ENCODE measurements around the gene TSG101.

The TSG101 gene, protein sequence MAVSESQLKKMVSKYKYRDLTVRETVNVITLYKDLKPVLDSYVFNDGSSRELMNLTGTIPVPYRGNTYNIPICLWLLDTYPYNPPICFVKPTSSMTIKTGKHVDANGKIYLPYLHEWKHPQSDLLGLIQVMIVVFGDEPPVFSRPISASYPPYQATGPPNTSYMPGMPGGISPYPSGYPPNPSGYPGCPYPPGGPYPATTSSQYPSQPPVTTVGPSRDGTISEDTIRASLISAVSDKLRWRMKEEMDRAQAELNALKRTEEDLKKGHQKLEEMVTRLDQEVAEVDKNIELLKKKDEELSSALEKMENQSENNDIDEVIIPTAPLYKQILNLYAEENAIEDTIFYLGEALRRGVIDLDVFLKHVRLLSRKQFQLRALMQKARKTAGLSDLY

DNA sequence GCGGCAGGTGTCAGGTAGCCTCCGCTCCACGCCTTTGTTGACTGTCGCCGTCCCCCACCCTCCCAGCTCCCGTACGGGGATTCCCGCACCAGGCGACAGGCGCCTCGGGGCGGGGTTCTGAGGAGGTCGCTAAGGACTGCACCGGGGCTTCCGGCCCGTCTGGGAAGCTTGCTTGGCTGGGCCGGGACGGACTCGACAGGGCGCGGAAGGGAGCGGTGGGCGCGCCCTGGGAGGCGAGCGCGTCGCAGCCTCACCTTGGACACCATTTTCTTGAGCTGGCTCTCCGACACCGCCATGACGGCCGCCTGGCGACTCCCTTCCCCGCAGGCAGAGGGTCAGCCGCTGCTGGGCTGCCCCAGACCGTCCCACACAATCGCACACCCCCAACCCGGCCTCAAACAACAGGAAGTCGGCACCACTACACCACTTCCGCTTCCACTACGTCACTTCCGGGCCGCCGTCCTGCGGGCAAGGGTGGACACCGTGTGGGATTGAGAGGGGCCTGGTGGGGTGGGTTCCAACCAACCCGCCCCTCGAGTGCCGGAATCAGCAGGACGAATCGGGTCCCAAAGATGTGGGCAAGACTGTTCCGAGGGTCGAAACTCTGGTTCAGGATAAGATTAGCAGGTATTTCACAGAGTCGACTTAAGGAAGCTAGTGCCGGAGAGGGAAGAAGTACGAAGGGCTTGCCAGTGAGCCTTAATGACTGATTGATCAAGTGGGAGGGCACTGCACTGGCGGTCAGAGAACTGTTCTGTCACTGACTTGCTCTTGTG, at the start of gene TSG101:
TSS of gene TSG101 (minus strand) at position 422 of the 776 bp plus-strand sequence. CDS start at position 296, 126 bp downstream.
- DNase-seq = peak; percentile 84 to 98 (median 95)
- intact Hi-C loops (cut with DNase I) = loop anchor here (2.0 to 10.0 kb wide), 3 partner anchors 132 to 204 kb away; partner anchors contain the start of genes GTF2H1, HPS5 and LDHA

DNA sequence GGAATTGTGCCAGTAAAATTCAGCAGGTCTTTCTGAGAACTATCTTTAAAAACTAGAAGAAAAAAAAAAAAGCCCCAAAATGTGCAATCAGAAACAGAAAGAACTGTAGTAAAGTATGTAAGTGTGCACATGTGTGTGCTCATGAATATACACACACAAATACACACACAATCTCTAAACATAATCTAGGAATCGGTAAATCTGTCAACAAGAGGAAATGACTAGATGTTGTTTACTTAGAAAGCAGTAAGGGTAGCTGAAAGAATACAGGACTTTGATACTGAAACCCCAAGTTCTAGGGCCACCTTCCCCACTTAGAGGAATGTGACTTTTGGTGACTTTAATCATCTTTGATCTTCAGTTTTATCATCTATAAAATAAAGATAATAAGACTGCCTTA, 48.6 kb upstream of the TSG101 start:
- DNase-seq = no peak
- intact Hi-C loops (cut with DNase I) = no loop called here

DNA sequence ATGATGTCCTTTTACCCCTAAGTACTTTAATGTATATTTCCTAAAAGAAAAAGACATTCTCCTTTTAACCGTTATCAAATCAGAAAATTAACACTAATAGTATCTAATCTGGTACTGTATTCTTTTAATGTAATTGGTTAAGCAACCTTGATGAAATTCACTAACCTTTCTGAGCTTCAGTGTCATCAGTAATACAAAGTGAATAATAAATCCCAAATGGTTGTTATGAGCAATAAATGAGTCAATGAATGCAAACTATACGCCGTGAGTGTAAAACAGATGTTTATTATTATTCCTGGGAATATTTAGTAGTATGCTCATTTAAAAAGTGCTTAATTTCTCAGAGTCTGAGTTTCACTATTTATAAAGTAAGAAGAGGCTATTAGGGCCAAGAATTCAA, 40.3 kb upstream of the TSG101 start:
- intact Hi-C loops (cut with DNase I) = no loop called here
- no peak for DNase-seq

DNA sequence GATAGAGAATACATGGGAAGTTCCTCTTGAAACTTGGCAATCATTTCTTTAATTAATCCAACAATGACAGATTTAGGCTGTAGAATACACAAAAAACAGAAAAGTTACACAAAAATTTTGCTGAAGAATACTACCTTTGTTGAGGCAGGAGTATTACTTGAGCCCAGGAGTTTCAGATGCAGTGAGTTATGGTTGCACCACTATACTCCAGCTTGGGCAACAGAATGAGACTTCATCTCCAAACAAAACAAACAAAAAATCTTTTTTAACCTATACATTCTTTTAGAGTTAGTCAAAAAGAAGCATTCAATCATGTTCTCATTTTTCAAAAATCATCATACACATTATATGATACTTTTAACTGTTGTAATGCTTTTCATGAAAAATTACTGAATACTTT, 39.7 kb upstream of the TSG101 start:
- DNase-seq = no peak
- intact Hi-C loops (cut with DNase I) = no loop called here

DNA sequence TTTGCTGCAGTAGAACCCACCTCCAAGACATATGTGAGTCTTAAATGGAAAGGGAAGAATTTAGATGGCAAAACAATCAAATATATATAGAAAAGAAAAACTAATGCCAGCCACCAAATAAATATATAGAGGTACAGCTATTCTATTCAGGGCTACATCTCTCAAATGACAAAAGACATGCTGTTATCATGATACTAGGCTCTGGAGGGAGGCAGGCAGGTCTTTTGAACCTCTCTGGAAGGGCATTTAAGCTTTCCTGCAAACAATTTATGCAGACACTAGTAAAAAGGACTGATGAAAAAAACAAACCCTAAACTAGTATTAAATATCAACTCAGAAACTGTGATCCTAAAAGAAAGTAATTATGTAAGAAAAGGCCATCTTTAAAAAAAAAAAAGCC, 37.4 kb upstream of the TSG101 start:
- no peak for DNase-seq
- intact Hi-C loops (cut with DNase I) = no loop called here

DNA sequence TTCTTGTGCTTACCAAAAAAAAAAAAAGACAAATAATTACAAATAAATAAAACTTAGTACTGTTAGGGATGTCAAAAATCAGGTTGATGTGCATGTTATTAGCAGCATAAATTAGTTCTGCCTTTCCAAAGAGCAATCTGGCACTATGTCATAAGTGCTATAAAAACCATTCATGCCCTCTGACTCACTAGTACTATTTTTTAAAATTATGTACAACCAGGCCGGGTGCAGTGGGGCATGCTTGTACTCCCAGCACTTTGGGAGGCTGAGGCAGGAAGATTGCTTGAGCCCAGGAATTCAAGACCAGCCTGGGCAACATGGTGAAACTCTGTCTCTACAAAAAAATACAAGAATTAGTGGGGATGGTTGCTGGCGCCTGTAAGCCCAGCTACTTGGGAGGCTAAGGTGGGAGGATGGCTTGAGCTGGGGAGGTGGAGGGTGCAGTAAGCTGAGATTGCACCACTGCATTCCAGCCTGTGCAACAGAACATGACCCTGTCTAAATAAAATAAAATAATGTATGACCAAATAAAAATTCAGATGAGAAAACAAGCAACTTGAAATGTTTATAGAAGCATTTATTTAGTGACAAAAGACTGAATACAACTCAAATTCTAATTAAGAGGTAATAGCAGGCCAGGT, 36.5 kb upstream of the TSG101 start:
- intact Hi-C loops (cut with DNase I) = no loop called here
- no peak for DNase-seq

DNA sequence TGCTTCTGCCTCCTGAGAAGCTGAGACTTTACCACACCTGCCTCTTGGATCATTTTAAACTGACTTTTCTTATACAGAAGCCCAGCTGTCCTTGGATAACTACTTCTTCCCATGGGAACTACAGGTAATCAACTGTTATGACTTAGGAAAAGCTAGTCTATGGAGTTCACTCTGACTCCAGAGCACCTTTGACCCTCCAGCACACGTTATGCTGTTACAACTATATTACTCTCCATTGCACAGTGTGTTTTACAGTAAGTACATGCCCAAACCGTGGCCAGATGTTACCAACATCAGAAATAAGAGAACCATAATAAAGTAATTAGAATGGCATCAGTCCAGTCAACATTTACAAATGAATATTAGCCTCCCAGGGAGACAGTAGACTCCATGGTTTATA, 21.3 kb upstream of the TSG101 start:
- intact Hi-C loops (cut with DNase I) = no loop called here
- no peak for DNase-seq

DNA sequence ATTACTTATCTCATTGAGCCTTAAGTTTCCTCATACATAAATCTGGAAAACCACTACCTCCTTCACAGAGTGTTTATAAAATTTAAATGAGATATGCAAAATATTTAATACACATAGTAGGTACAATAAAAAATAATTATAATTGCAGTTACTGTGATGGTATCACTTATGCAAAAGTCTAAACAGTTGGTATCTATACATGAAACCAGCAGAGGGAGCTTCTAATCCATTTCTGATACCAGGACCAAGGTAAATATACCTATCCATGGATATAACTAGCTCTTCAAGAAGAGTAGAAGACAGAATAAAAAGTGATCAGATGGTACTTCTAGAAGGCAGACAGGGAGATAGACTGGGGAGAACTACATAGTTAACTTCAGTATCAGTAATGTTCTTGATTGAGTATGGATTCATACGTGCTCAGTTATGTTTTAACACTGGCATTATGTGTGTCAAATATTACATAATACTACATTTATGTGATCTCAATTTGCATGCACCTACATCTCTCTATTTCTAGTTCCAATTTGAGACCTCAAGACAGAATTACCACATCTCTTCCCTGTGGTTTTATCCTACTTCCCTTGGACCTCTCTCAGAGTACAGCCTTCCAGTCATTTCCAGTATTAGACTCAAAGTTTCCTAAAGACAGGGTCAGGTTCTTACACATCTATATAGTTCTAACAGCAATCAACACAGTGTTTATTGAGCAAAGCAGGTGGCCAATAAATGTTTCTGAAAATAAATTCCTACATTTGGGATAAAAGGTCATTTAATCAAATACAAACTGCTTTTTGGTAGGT, 13.7 kb upstream of the TSG101 start:
- no peak for DNase-seq

DNA sequence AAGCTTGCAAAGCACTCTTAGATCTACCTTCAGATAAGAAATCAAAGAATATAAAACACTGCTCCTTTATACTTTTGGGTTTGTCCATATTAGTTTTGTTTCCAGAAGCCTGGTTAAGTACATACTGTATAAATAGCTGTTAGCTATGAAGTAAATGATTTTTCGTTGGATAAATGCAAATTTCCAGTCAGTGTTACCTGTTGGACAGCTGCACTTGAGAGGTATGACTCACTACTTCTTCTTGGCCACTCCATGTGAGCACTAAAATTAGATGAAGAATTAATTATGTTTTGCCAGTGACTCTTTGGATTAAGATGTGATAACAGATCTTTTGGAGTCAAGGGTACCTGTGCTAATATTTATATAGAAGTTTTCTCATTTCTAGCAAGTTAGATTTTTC, 9.5 kb upstream of the TSG101 start:
- DNase-seq = no peak
- intact Hi-C loops (cut with DNase I) = no loop called here

More for the DNA sequence above, 13.7 kb upstream of the TSG101 start:
- intact Hi-C loops (cut with DNase I) = no loop called here

DNA sequence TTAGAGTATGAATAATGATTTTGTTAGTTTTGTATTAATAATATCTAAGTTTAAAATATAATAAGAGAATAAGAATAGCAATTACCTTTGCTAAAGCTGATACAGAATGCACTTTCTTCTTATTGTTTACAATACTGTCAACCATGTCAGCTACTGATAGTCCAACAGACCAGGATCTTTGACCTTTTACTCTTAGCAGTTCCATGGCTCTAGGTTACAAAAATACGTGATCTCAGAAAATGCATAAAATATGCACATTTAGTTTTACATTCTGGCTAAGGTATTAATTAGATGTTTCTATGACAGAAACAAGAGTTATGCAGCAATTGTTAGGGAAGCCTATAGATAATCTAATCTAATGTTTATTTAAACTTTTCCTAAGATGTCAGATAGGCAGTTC, 7.5 kb upstream of the TSG101 start:
- intact Hi-C loops (cut with DNase I) = no loop called here

DNA sequence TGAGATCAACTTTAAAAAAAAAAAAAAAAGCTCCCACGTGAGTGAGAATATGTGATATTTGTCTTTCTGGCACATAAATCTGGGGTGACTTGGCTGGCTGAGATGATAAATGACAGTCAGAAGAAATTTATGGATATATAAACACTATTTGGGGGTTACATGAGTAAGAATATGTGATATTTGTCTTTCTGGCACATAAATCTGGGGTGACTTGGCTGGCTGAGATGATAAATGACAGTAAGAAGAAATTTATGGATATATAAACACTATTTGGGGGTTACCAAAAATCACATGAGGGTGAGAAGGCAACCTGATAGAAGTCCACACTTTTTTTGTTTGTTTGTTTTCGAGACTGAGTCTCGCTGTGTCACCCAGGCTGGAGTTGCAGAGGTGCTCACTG, 6.6 kb upstream of the TSG101 start:
- no peak for DNase-seq
- intact Hi-C loops (cut with DNase I) = no loop called here

More for the DNA sequence above, 7.5 kb upstream of the TSG101 start:
- DNase-seq = no peak

DNA sequence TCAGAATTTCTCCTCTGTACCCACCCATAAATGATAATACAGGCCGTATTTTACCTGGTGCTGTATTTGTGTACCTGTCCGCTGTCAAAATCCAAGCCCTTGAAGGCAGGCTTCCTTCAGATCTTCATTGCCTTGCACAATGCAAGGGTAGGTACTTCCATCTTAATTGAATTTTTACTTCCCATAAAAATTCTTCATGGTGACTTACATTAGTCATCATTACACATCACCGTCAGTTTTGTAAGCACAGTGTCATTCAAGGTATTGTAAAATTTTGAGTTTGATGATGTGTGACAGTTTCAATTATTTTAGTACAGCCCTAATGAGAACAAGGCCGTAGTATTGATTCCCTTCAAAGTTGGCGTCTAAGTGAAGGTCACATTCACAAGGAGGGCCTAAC, 770 bp upstream of the TSG101 start:
- intact Hi-C loops (cut with DNase I) = loop anchor here (2.0 to 10.0 kb wide), 3 partner anchors 133 to 205 kb away; partner anchors contain the start of genes GTF2H1, HPS5 and LDHA

DNA sequence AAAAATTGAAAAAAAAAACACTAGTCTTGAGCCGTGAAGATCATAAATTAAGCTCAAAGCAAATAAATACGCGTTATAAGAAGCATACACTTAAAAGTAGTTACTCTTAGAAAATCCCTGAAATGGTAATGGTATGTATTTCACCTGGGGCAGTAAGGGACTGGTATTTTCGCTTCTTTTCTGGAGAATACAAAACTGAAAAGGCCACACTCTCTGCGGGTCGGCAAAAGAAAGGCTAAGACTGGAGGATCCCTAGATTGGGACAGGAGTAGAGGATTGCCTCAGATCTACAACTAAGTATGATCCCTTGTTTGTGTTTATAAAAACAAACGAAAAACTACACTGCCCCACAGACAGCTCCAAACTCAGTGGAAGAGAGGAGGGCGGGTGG, 617 bp downstream of the TSG101 start:
- DNase-seq = no peak
- intact Hi-C loops (cut with DNase I) = loop anchor here (2.0 to 10.0 kb wide), 3 partner anchors 131 to 203 kb away; partner anchors contain the start of genes GTF2H1, HPS5 and LDHA

More for the DNA sequence above, 770 bp upstream of the TSG101 start:
- DNase-seq = peak in 1 of 42 donors; percentile 4

DNA sequence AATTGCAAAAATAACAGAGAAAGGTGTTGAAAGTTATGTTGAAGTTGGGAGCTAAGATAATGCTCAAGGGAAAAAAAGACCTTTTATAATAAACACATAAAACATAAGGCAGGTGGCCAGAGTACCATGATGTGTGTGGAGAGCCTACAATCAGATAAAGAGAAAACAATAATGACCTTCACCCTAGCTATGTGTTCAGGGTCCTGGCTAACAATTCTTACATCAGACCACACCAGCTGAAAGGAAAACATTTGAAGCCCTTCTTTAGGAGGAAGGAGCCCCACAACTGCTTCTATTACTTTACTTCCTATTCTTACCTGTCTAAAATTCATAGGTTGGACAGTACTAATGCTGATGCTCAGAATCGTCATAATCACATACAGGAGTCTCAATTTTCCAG, 2.5 kb downstream of the TSG101 start:
- intact Hi-C loops (cut with DNase I) = loop anchor here (5.0 to 10.0 kb wide), 3 partner anchors 108 to 181 kb away; partner anchors contain the start of genes LDHA and SPTY2D1
- no peak for DNase-seq

DNA sequence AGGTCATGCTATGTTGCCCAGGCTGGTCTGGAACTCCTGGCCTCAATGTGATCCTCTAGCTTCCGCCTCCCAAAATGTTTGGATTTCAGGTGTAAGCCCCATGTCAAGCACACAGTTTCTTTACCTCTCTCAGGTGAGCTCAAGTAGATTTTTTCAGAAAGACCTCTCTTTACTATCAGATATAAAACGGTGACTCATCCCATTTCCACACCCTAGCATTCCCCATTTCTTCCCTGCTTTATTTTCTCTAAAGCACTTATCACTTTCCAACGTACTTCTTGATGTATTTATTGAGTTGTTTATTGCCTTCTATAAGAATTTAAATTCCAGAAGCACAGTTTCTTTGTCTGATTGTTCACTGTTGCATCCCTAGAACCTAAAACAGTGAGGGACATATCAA, 3.7 kb downstream of the TSG101 start:
- DNase-seq = no peak
- intact Hi-C loops (cut with DNase I) = loop anchor here (5.0 to 10.0 kb wide), 3 partner anchors 109 to 182 kb away; partner anchors contain the start of genes LDHA and SPTY2D1

DNA sequence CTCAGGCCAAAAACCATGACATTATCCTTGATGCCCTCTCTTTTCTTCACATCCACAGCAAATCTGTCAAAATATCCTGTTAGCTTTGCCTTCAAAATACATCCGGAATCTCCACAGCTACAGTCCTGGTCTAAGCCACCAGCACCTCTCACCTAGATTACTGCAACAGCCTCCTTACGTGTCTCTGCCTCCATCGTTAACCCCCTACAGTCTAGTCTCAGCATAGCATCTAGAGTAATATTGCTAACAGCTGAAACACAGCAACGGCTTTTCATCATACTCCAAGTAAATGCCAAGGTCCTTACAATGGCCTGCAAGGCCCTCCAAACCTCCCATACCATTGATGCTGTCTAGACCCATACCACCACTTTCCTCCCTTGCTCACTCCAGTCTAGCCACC, 4.4 kb downstream of the TSG101 start:
- DNase-seq = no peak
- intact Hi-C loops (cut with DNase I) = loop anchor here (5.0 to 10.0 kb wide), 3 partner anchors 110 to 182 kb away; partner anchors contain the start of genes LDHA and SPTY2D1

DNA sequence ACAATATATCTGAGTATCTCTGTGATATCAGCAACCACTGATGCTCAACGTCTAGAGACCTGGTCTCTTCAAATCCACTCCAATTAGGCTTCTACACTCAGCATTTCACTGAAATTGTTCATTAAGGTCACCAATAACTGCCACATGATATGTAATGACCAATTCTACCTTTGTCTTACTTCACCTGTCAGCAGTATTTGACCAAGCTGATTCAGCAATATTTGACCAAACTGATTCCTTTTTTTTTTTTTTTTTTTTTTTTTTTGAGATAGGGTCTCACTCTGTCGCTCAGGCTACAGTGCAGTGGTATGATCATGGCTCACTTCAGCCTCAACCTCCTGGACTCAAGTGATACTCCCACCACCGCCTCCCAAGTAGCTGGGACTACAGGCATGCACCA, 5.6 kb downstream of the TSG101 start:
- no peak for DNase-seq
- intact Hi-C loops (cut with DNase I) = loop anchor here (5.0 to 10.0 kb wide), 3 partner anchors 111 to 184 kb away; partner anchors contain the start of genes LDHA and SPTY2D1

DNA sequence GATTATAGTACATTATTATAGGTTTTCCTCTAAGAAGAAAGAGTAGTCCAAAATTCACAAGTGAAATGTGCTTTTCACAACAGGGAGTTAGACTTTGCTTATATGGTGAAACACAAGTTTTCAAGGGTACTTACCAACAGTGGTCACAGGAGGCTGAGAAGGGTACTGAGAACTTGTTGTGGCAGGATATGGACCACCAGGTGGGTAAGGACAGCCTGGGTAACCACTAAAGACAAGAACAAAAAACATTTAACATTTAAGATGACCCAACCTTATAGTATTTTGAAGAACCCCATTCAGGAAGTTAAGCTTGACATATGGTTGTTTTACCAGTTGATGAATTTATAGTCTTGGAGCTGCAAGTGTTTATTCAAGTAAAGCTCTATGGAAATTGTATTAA, 24.4 kb downstream of the TSG101 start:
- no peak for DNase-seq
- intact Hi-C loops (cut with DNase I) = no loop called here
